SK-N-SH (cell line): Measurements from ENCODE around the gene ALOXE3. TPM values are rescaled to one million over a fixed set of nuclear protein-coding genes. Genes with fewer than 3 reads are reported as not detected.

Source experiments
- CTCF ChIA-PET: fragments of 300-600, 350-600 bp; formaldehyde crosslinking; extraction: SDS; loops from one replicate; lab custom pipeline; 2021; lab: Yijun Ruan, JAX
- POLR2A ChIA-PET: fragments of 350-600 bp; sonication (Branson Sonifier 250); formaldehyde crosslinking; extraction: SDS; loops from one replicate; lab custom pipeline; 2020; ENCODE audit warnings: antibody characterized with exemption, inconsistent platforms; lab: Yijun Ruan, JAX
- DNase-seq: peaks from one replicate; pipeline ENCODE4 v3.0.0; 2012
- H2AFZ ChIP-seq: fragments of 200-600 bp; sonication (generic); 2 replicates; pipeline ENCODE4 v1.8.1; 2016; ENCODE audit warnings: antibody characterized with exemption, mild to moderate bottlenecking, low read depth
- H3F3A ChIP-seq: fragments of 200-600 bp; sonication (generic); replicated peaks from 2 replicates; pipeline ENCODE3; 2016; ENCODE audit warnings: antibody characterized with exemption, mild to moderate bottlenecking; ENCODE audit not compliant: insufficient read depth
- H3K27ac ChIP-seq, 2 experiments: fragments of 200-500 bp in 1 of 2; fragments of 200-600 bp in 1 of 2; sonication (Bioruptor generic) in 1 of 2; sonication (generic), shearing (Covaris generic) in 1 of 2; 2 replicates each; pipeline versions ENCODE4 v1.5.1 to v1.6.1; 2014 to 2016; ENCODE audit warnings: low read depth in 2 of 2, inconsistent platforms in 1 of 2, low read length in 1 of 2, mild to moderate bottlenecking in 1 of 2, mixed read lengths in 1 of 2
- H3K27me3 ChIP-seq: fragments of 200-600 bp; sonication (generic), shearing (Covaris generic); 2 replicates; pipeline ENCODE4 v1.6.1; 2016; ENCODE audit warnings: mixed run types; ENCODE audit not compliant: insufficient read depth
- H3K36me3 ChIP-seq, 2 experiments: fragments of 200-500 bp in 1 of 2; fragments of 200-600 bp in 1 of 2; sonication (Bioruptor generic) in 1 of 2; sonication (generic) in 1 of 2; replicated peaks in 1 of 2; 2 replicates each; pipeline versions ENCODE3 to v1.5.1; 2014 to 2016; ENCODE audit warnings: low read length in 1 of 2, mild to moderate bottlenecking in 1 of 2; ENCODE audit not compliant: insufficient read depth in 2 of 2, control insufficient read depth in 1 of 2
- H3K4me1 ChIP-seq, 2 experiments: fragments of 200-500 bp in 1 of 2; fragments of 200-600 bp in 1 of 2; sonication (Bioruptor generic) in 1 of 2; sonication (generic), shearing (Covaris generic) in 1 of 2; 2 replicates each; pipeline versions ENCODE4 v1.5.1 to v1.6.1; 2014 to 2016; ENCODE audit warnings: low read depth in 1 of 2, low read length in 1 of 2, mixed run types in 1 of 2; ENCODE audit not compliant: insufficient read depth in 2 of 2, control insufficient read depth in 1 of 2
- H3K4me2 ChIP-seq: fragments of 200-600 bp; sonication (generic), shearing (Covaris generic); 2 replicates; pipeline ENCODE4 v1.6.1; 2017; ENCODE audit warnings: mixed run types
- H3K4me3 ChIP-seq, 2 experiments: fragments of 200-500 bp in 1 of 2; fragments of 200-600 bp in 1 of 2; sonication (Bioruptor generic) in 1 of 2; sonication (generic), shearing (Covaris generic) in 1 of 2; 2 replicates each; pipeline versions ENCODE4 v1.5.1 to v1.8.1; 2014 to 2016; ENCODE audit warnings: low read depth in 2 of 2, inconsistent platforms in 1 of 2, low read length in 1 of 2, mild to moderate bottlenecking in 1 of 2, mixed read lengths in 1 of 2, moderate library complexity in 1 of 2
- H3K79me2 ChIP-seq: fragments of 200-600 bp; sonication (generic); 2 replicates; pipeline ENCODE4 v1.8.1; 2017; ENCODE audit warnings: mild to moderate bottlenecking; ENCODE audit not compliant: insufficient read depth
- H3K9ac ChIP-seq: fragments of 200-600 bp; sonication (generic); 2 replicates; pipeline ENCODE4 v1.6.1; 2017; ENCODE audit warnings: mixed run types
- H3K9me2 ChIP-seq: fragments of 200-600 bp; sonication (generic); 2 replicates; pipeline ENCODE4 v1.6.1; 2017; ENCODE audit warnings: mixed run types
- H3K9me3 ChIP-seq: fragments of 200-600 bp; sonication (generic); 2 replicates; pipeline ENCODE4 v1.6.1; 2017; ENCODE audit warnings: mixed run types, mild to moderate bottlenecking, moderate library complexity
- H4K20me1 ChIP-seq: fragments of 200-600 bp; sonication (generic); 2 replicates; pipeline ENCODE4 v1.6.1; 2017; ENCODE audit warnings: mild to moderate bottlenecking, mixed run types; ENCODE audit not compliant: insufficient read depth
- JUND ChIP-seq: IDR thresholded peaks from 2 replicates; pipeline ENCODE4 v1.4.0; 2012
- NFIC ChIP-seq: IDR thresholded peaks from 2 replicates; pipeline ENCODE4 v1.4.0; 2012; ENCODE audit warnings: borderline replicate concordance
- NRF1 ChIP-seq: IDR thresholded peaks from 2 replicates; pipeline ENCODE4 v1.6.1; 2012; ENCODE audit warnings: low read depth, mild to moderate bottlenecking, low read length
- POLR2AphosphoS5 ChIP-seq: IDR thresholded peaks from 2 replicates; pipeline ENCODE4 v1.6.1; 2012; ENCODE audit warnings: low read depth, low read length
- RAD21 ChIP-seq: IDR thresholded peaks from 2 replicates; pipeline ENCODE4 v1.6.1; 2012; ENCODE audit warnings: mild to moderate bottlenecking, low read length
- REST ChIP-seq: IDR thresholded peaks from 2 replicates; pipeline ENCODE4 v1.6.1; 2012; ENCODE audit warnings: mild to moderate bottlenecking, low read depth, low read length, moderate library complexity
- SMC3 ChIP-seq: IDR thresholded peaks from 2 replicates; pipeline ENCODE4 v1.6.1; 2012; ENCODE audit warnings: low read depth, low read length, improper control_type of control experiment
- TCF12 ChIP-seq: IDR thresholded peaks from 2 replicates; pipeline ENCODE4 v1.4.0; 2012
- TEAD4 ChIP-seq: IDR thresholded peaks from 2 replicates; pipeline ENCODE4 v1.4.0; 2012; ENCODE audit warnings: mild to moderate bottlenecking, borderline replicate concordance; ENCODE audit not compliant: insufficient read depth
- WGBS: methylation state at CpG from one replicate; pipeline ENCODE4 v1.1.6; 2017; ENCODE audit warnings: low lambda C conversion rate; 5-methylcytosine and 5-hydroxymethylcytosine counted together
- polyA plus RNA-seq, 3 experiments: library from polyadenylated mRNA; depleted of rRNA; stranded (reverse); fragments of >200 nt; gene quantifications; 2 replicates each; pipeline ENCODE4 v1.2.3, GENCODE V29; 2012
- TF ChIP-seq, protein P1 (sequence below): fragments of 200-600 bp; sonication (generic); IDR thresholded peaks from 2 replicates; pipeline ENCODE4 v1.6.1; 2017; ENCODE audit warnings: antibody characterized with exemption, mild to moderate bottlenecking, moderate library complexity
- TF ChIP-seq, protein P2 (sequence below): IDR thresholded peaks from 2 replicates; pipeline ENCODE4 v1.4.0; 2012; ENCODE audit warnings: low read depth

The ALOXE3 gene
- polyA plus RNA-seq, 1 of the 3 experiments (the other 2 are of a cell fraction), result 0.46 TPM

GRCh38 chr17:8121681-8122421 is 3.5 kb upstream of the ALOXE3 start:
- Histone ChIP-seq H2AFZ (peak overlapping the region; percentile 78), H3K27ac (peak overlapping the region; percentile 2 to 4; a peak in 3 of 4 replicates), H3K36me3 (no peaks in the 10 kb centered on the region), H4K20me1 (peaks cover 15% of the 10 kb centered on the region), H3K4me1 (peaks cover 0 to 41% of the 10 kb centered on the region in 2 experiments; a peak in 2 of 4 replicates), H3F3A (peaks cover 31% of the 10 kb centered on the region), H3K27me3 (no peaks in the 10 kb centered on the region), H3K9ac (peak overlapping the region; percentile 53; the same call in 1 of the 2 replicates), H3K4me2 (peak overlapping the region; percentile 97), H3K79me2 (no peaks in the 10 kb centered on the region), H3K9me2 (no peaks in the 10 kb centered on the region), H3K9me3 (no peaks in the 10 kb centered on the region), H3K4me3 (peak overlapping the region; percentile 53 to 81)
- CTCF ChIA-PET, result interaction anchor here (0.6 to 3.8 kb wide), 19 partner anchors 9 to 177 kb away, joined by 3 to 41 read pairs (median 3); no protein-coding TSS in a partner anchor
- POLR2A ChIA-PET, result interaction anchor here (1.5 to 1.6 kb wide), 2 partner anchors 41 to 51 kb away, joined by 5 to 7 read pairs; partner anchors contain the start of gene VAMP2
- 4% methylated on average over 15 of the region's 76 CpGs for WGBS
- DNase-seq, result peak; percentile 85
- TF ChIP-seq NFIC (no peak), POLR2AphosphoS5 (no peak), REST (no peak), TCF12 (peak; percentile 6; the same call in 1 of the 2 replicates), RAD21 (peak; percentile 65), TEAD4 (no peak), NRF1 (peak; percentile 41), JUND (no peak), SMC3 (peak; percentile 40; the same call in 1 of the 2 replicates)
- TF ChIP-seq, protein P1, sequence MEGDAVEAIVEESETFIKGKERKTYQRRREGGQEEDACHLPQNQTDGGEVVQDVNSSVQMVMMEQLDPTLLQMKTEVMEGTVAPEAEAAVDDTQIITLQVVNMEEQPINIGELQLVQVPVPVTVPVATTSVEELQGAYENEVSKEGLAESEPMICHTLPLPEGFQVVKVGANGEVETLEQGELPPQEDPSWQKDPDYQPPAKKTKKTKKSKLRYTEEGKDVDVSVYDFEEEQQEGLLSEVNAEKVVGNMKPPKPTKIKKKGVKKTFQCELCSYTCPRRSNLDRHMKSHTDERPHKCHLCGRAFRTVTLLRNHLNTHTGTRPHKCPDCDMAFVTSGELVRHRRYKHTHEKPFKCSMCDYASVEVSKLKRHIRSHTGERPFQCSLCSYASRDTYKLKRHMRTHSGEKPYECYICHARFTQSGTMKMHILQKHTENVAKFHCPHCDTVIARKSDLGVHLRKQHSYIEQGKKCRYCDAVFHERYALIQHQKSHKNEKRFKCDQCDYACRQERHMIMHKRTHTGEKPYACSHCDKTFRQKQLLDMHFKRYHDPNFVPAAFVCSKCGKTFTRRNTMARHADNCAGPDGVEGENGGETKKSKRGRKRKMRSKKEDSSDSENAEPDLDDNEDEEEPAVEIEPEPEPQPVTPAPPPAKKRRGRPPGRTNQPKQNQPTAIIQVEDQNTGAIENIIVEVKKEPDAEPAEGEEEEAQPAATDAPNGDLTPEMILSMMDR, result peak; percentile 60
- TF ChIP-seq, protein P2, sequence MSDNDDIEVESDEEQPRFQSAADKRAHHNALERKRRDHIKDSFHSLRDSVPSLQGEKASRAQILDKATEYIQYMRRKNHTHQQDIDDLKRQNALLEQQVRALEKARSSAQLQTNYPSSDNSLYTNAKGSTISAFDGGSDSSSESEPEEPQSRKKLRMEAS, result peak; percentile 44
